ENCODE results near the gene IPO4.

DNA sequence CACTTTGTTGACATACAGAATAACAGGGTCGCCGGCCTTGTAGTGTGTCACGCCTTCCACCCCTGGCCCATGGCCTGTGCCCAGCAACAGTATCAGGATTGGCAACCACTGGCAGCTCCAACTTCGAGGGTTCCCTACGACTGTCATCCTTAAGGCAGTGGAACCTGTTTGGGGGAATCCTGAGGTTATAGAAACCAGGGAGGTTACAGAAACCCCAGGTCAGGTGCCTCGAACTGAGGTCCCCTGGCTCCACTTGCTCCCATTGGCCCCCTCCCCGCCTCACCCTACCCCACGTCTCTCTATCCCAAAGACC, 6.2 kb upstream of the IPO4 start:
- TF ChIP-seq SPI1 (IDR thresholded peaks at IDR 0.05; ENCODE audit: borderline replicate concordance, low read depth) (no peak), GABPA (IDR thresholded peaks at IDR 0.05; ENCODE audit: low read depth) (no peak)
- TF ChIP-seq, protein P1, sequence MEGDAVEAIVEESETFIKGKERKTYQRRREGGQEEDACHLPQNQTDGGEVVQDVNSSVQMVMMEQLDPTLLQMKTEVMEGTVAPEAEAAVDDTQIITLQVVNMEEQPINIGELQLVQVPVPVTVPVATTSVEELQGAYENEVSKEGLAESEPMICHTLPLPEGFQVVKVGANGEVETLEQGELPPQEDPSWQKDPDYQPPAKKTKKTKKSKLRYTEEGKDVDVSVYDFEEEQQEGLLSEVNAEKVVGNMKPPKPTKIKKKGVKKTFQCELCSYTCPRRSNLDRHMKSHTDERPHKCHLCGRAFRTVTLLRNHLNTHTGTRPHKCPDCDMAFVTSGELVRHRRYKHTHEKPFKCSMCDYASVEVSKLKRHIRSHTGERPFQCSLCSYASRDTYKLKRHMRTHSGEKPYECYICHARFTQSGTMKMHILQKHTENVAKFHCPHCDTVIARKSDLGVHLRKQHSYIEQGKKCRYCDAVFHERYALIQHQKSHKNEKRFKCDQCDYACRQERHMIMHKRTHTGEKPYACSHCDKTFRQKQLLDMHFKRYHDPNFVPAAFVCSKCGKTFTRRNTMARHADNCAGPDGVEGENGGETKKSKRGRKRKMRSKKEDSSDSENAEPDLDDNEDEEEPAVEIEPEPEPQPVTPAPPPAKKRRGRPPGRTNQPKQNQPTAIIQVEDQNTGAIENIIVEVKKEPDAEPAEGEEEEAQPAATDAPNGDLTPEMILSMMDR (IDR thresholded peaks at IDR 0.05; ENCODE audit: insufficient read depth, low read length), result no peak
- TF ChIP-seq, protein P2, sequence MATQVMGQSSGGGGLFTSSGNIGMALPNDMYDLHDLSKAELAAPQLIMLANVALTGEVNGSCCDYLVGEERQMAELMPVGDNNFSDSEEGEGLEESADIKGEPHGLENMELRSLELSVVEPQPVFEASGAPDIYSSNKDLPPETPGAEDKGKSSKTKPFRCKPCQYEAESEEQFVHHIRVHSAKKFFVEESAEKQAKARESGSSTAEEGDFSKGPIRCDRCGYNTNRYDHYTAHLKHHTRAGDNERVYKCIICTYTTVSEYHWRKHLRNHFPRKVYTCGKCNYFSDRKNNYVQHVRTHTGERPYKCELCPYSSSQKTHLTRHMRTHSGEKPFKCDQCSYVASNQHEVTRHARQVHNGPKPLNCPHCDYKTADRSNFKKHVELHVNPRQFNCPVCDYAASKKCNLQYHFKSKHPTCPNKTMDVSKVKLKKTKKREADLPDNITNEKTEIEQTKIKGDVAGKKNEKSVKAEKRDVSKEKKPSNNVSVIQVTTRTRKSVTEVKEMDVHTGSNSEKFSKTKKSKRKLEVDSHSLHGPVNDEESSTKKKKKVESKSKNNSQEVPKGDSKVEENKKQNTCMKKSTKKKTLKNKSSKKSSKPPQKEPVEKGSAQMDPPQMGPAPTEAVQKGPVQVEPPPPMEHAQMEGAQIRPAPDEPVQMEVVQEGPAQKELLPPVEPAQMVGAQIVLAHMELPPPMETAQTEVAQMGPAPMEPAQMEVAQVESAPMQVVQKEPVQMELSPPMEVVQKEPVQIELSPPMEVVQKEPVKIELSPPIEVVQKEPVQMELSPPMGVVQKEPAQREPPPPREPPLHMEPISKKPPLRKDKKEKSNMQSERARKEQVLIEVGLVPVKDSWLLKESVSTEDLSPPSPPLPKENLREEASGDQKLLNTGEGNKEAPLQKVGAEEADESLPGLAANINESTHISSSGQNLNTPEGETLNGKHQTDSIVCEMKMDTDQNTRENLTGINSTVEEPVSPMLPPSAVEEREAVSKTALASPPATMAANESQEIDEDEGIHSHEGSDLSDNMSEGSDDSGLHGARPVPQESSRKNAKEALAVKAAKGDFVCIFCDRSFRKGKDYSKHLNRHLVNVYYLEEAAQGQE (IDR thresholded peaks at IDR 0.05; ENCODE audit: insufficient replicate concordance, low read depth), result no peak

Data from HL-60 (cell line).